Neural cell (in vitro differentiated cells): ENCODE results near the gene DEPDC1. TPM values are rescaled to one million over a fixed set of nuclear protein-coding genes. Genes with fewer than 3 reads are reported as not detected.
"Not testable (repeated sequence)": the region's sequence is repeated elsewhere in the genome, so short reads cannot be mapped to it uniquely, and the experiment has no call there.

Source experiments
- H2AFZ ChIP-seq: fragments of 200-600, 300-800 bp; sonication (generic), shearing (Covaris generic); 2 replicates; pipeline ENCODE4 v1.6.0; 2014; ENCODE audit warnings: low read depth, mild to moderate bottlenecking, antibody characterized with exemption, low read length, moderate library complexity
- H3F3A ChIP-seq: fragments of 200-600 bp; shearing (Covaris generic); 2 replicates; pipeline ENCODE4 v1.6.1; 2016; ENCODE audit warnings: mild to moderate bottlenecking, moderate library complexity, mixed read lengths, antibody characterized with exemption, low read length; ENCODE audit not compliant: insufficient read depth, poor library complexity, severe bottlenecking
- H3K27ac ChIP-seq: fragments of 200-600, 300-800 bp; sonication (generic), shearing (Covaris generic); 2 replicates; pipeline ENCODE4 v1.5.1; 2014; ENCODE audit warnings: mild to moderate bottlenecking, low read length, moderate library complexity
- H3K27me3 ChIP-seq: fragments of 300-800, 200-600 bp; sonication (generic), shearing (Covaris generic); 2 replicates; pipeline ENCODE4 v1.6.0; 2014; ENCODE audit warnings: mild to moderate bottlenecking, low read depth, low read length, moderate library complexity; ENCODE audit not compliant: insufficient read depth
- H3K36me3 ChIP-seq: fragments of 300-800, 200-600 bp; sonication (generic), shearing (Covaris generic); 2 replicates; pipeline ENCODE4 v1.5.1; 2014; ENCODE audit warnings: mild to moderate bottlenecking, antibody characterized with exemption, low read length, moderate library complexity; ENCODE audit not compliant: insufficient read depth
- H3K4me2 ChIP-seq: fragments of 300-800, 200-600 bp; sonication (generic), shearing (Covaris generic); 2 replicates; pipeline ENCODE4 v1.6.0; 2014; ENCODE audit warnings: mild to moderate bottlenecking, low read length
- H3K4me3 ChIP-seq: fragments of 300-800, 200-600 bp; sonication (generic), shearing (Covaris generic); 2 replicates; pipeline ENCODE4 v1.5.1; 2014; ENCODE audit warnings: mild to moderate bottlenecking, low read length, moderate library complexity
- H3K79me2 ChIP-seq: fragments of 200-600 bp; shearing (Covaris generic); replicated peaks from 2 replicates; pipeline ENCODE4 v1.6.0; 2014; ENCODE audit warnings: mild to moderate bottlenecking, low read length, moderate library complexity; ENCODE audit not compliant: insufficient read depth
- H3K9ac ChIP-seq: fragments of 300-800, 200-600 bp; sonication (generic), shearing (Covaris generic); 2 replicates; pipeline ENCODE4 v1.6.1; 2016; ENCODE audit warnings: mild to moderate bottlenecking, low read length, mixed read lengths
- H3K9me2 ChIP-seq: fragments of 200-600 bp; shearing (Covaris generic); 2 replicates; pipeline ENCODE4 v1.6.1; 2016; ENCODE audit warnings: mild to moderate bottlenecking, low read length, mixed read lengths; ENCODE audit not compliant: insufficient read depth
- H3K9me3 ChIP-seq: fragments of 200-600, 300-800 bp; sonication (generic), shearing (Covaris generic); 2 replicates; pipeline ENCODE4 v1.6.1; 2016; ENCODE audit warnings: mild to moderate bottlenecking, mixed run types, low read length, moderate library complexity, mixed read lengths
- H4K20me1 ChIP-seq: fragments of 200-600 bp; shearing (Covaris generic); 2 replicates; pipeline ENCODE4 v1.6.1; 2016; ENCODE audit warnings: mild to moderate bottlenecking, mixed run types; ENCODE audit not compliant: insufficient read depth
- EP300 ChIP-seq: fragments of 450-650 bp; conservative IDR thresholded peaks from 2 replicates; pipeline ENCODE4 v1.6.1; 2014; ENCODE audit warnings: antibody characterized with exemption, mild to moderate bottlenecking, moderate library complexity; ENCODE audit not compliant: poor library complexity, severe bottlenecking
- EZH2 ChIP-seq: fragments of 200-600, 300-800 bp; shearing (Covaris generic), sonication (generic); IDR thresholded peaks from 2 replicates; pipeline ENCODE4 v1.6.1; 2014; ENCODE audit warnings: antibody characterized with exemption, low read length, borderline replicate concordance, mild to moderate bottlenecking; ENCODE audit not compliant: insufficient read depth, poor library complexity, severe bottlenecking
- MXI1 ChIP-seq: fragments of 450-650 bp; conservative IDR thresholded peaks from 2 replicates; pipeline ENCODE4 v1.6.1; 2014; ENCODE audit warnings: antibody characterized with exemption, mild to moderate bottlenecking; ENCODE audit not compliant: poor library complexity, severe bottlenecking
- POLR2AphosphoS5 ChIP-seq: IDR thresholded peaks from 2 replicates; pipeline ENCODE4 v1.6.1; 2012
- RAD21 ChIP-seq: fragments of 450-650 bp; conservative IDR thresholded peaks from 2 replicates; pipeline ENCODE4 v1.6.1; 2014; ENCODE audit warnings: antibody characterized with exemption, mild to moderate bottlenecking, moderate library complexity
- SMC3 ChIP-seq: fragments of 450-650 bp; conservative IDR thresholded peaks from 2 replicates; pipeline ENCODE4 v1.6.1; 2014; ENCODE audit warnings: antibody characterized with exemption, mild to moderate bottlenecking, moderate library complexity; ENCODE audit not compliant: poor library complexity
- TAF1 ChIP-seq: IDR thresholded peaks from 2 replicates; pipeline ENCODE4 v1.6.1; 2012; ENCODE audit warnings: low read depth
- polyA plus RNA-seq: library from polyadenylated mRNA; depleted of rRNA; stranded (reverse); fragments of >200 nt; gene quantifications from 2 replicates; pipeline ENCODE4 v1.2.3, GENCODE V29; 2014
- TF ChIP-seq, protein P1 (sequence below): fragments of 450-650 bp; IDR thresholded peaks from 2 replicates; pipeline ENCODE4 v1.5.1; 2014; ENCODE audit warnings: antibody characterized with exemption, mild to moderate bottlenecking, moderate library complexity; ENCODE audit not compliant: poor library complexity, severe bottlenecking
- TF ChIP-seq, protein P2 (sequence below): IDR thresholded peaks from 2 replicates; pipeline ENCODE4 v1.6.1; 2012; ENCODE audit warnings: borderline replicate concordance

The DEPDC1 gene
- polyA plus RNA-seq, 1 donor from 2014 or later: 0.84 TPM

DNA sequence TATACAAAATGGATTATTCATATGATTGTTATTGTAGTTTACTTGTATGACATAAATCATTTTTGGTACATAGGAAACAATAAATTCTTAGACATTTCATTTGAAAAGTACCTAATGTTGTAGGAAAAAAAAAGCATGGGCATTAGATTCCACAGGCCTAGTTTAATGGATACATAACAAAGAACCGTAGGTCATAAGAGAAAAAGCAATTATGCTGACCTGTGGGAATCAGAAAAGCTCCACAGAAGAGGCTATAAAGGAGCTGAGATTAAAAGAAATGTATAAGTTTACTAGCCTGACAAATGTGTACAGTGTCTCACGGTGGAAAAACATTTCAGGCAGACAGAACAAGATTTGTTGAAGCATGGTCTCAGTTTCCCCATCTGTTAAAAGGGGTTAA is 3.7 kb downstream of the DEPDC1 start:
- no peak overlapping the region for H3K4me3 ChIP-seq
- no peaks in the 10 kb centered on the region for H3K9me2 ChIP-seq
- TF ChIP-seq EP300 (no peak), TAF1 (no peak), SMC3 (no peak), RAD21 (no peak), MXI1 (no peak), POLR2AphosphoS5 (no peak), EZH2 (no peak)
- TF ChIP-seq, protein P1, sequence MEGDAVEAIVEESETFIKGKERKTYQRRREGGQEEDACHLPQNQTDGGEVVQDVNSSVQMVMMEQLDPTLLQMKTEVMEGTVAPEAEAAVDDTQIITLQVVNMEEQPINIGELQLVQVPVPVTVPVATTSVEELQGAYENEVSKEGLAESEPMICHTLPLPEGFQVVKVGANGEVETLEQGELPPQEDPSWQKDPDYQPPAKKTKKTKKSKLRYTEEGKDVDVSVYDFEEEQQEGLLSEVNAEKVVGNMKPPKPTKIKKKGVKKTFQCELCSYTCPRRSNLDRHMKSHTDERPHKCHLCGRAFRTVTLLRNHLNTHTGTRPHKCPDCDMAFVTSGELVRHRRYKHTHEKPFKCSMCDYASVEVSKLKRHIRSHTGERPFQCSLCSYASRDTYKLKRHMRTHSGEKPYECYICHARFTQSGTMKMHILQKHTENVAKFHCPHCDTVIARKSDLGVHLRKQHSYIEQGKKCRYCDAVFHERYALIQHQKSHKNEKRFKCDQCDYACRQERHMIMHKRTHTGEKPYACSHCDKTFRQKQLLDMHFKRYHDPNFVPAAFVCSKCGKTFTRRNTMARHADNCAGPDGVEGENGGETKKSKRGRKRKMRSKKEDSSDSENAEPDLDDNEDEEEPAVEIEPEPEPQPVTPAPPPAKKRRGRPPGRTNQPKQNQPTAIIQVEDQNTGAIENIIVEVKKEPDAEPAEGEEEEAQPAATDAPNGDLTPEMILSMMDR: no peak
- TF ChIP-seq, protein P2, sequence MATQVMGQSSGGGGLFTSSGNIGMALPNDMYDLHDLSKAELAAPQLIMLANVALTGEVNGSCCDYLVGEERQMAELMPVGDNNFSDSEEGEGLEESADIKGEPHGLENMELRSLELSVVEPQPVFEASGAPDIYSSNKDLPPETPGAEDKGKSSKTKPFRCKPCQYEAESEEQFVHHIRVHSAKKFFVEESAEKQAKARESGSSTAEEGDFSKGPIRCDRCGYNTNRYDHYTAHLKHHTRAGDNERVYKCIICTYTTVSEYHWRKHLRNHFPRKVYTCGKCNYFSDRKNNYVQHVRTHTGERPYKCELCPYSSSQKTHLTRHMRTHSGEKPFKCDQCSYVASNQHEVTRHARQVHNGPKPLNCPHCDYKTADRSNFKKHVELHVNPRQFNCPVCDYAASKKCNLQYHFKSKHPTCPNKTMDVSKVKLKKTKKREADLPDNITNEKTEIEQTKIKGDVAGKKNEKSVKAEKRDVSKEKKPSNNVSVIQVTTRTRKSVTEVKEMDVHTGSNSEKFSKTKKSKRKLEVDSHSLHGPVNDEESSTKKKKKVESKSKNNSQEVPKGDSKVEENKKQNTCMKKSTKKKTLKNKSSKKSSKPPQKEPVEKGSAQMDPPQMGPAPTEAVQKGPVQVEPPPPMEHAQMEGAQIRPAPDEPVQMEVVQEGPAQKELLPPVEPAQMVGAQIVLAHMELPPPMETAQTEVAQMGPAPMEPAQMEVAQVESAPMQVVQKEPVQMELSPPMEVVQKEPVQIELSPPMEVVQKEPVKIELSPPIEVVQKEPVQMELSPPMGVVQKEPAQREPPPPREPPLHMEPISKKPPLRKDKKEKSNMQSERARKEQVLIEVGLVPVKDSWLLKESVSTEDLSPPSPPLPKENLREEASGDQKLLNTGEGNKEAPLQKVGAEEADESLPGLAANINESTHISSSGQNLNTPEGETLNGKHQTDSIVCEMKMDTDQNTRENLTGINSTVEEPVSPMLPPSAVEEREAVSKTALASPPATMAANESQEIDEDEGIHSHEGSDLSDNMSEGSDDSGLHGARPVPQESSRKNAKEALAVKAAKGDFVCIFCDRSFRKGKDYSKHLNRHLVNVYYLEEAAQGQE: no peak
- H3K36me3 ChIP-seq: no peaks in the 10 kb centered on the region
- no peak overlapping the region for H3K4me2 ChIP-seq
- H2AFZ ChIP-seq: no peak overlapping the region
- no peaks in the 10 kb centered on the region for H3K9me3 ChIP-seq
- H3K79me2 ChIP-seq: peaks cover 7% of the 10 kb centered on the region
- H3F3A ChIP-seq: no peaks in the 10 kb centered on the region
- no peak overlapping the region for H3K9ac ChIP-seq
- H4K20me1 ChIP-seq: no peaks in the 10 kb centered on the region
- no peak overlapping the region for H3K27ac ChIP-seq
- no peaks in the 10 kb centered on the region for H3K27me3 ChIP-seq

DNA sequence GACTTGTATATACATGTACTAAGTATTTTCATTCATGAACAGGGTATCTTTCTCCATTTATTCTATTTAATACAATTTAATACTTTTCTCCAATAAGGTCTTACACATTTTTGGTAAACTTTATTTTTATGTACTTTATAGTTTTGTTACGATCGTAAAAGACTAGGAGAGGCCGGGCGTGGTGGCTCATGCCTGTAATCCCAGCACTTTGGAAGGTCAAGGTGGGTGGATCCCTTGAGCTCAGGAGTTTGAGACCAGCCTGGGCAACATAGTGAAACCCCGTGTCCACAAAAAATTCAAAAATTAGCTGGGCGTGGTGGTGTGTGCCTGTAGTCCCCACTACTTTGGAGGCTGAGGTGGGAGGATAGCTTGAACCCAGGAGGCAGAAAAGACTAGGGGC is 4.6 kb downstream of the DEPDC1 start:
- H4K20me1 ChIP-seq, H3K27ac ChIP-seq, H3K9me2 ChIP-seq, H3K9me3 ChIP-seq, H3K27me3 ChIP-seq, H3K9ac ChIP-seq, H3K4me2 ChIP-seq, H3K4me3 ChIP-seq, H3K79me2 ChIP-seq, H3K36me3 ChIP-seq, H2AFZ ChIP-seq, H3F3A ChIP-seq: not testable (repeated sequence)

DNA sequence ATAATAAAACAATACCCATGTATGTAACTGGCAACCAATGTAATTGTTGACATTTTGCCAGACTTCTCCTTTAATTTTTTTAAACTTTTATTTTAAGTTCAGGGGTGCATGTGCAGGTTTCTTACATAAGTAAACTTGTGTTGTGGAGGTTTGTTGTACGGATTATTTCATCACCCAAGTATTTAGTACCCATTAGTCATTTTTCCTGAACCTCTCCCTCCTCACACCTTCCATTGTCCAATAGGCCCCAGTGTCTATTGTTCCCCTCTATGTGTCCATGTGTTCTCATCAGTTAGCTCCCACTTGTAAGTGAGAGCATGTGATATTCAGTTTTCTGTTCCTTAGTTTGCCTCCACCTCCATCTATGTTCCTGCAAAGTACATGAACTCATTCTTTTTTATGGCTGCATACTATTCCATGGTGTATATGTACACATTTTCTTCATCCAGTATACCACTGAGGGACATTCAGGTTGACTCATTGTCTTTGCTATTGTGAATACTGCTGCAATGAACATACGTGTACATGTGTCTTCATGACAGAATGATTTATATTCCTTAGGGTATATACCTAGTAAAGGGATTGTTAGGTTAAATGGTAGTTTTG is 6.7 kb downstream of the DEPDC1 start:
- Histone ChIP-seq H4K20me1 (no peaks in the 10 kb centered on the region), H2AFZ (no peak overlapping the region), H3F3A (no peaks in the 10 kb centered on the region), H3K36me3 (no peaks in the 10 kb centered on the region), H3K27ac (no peak overlapping the region), H3K9ac (no peak overlapping the region), H3K79me2 (no peaks in the 10 kb centered on the region), H3K4me3 (no peak overlapping the region), H3K9me2 (no peaks in the 10 kb centered on the region), H3K4me2 (no peak overlapping the region), H3K27me3 (no peaks in the 10 kb centered on the region), H3K9me3 (no peaks in the 10 kb centered on the region)
- TF ChIP-seq EZH2 (no peak), POLR2AphosphoS5 (no peak), MXI1 (no peak), TAF1 (no peak), RAD21 (no peak), SMC3 (no peak), EP300 (no peak)
- TF ChIP-seq, protein P2: no peak
- TF ChIP-seq, protein P1: no peak
